Measurements from ENCODE around the gene CGB7.

The CGB7 gene

GRCh38 chr19:49085868-49086232 lies 28.3 kb upstream of the CGB7 start:
- peaks cover 47% of the 10 kb centered on the region for H4K20me1 ChIP-seq (ENCODE audit: insufficient read depth, low read length)
- H3K27ac ChIP-seq (ENCODE audit: low read length): peak overlapping the region; percentile 78
- peaks cover 36% of the 10 kb centered on the region for H3K4me1 ChIP-seq (ENCODE audit: insufficient read depth, low read length)
- peak overlapping the region; percentile 82 for H3K9ac ChIP-seq (ENCODE audit: low read depth, low read length)
- H3K4me3 ChIP-seq (ENCODE audit: low read depth in 1 of 2, low read length in 2 of 2): peak overlapping the region; percentile 53 to 76
- peaks cover 46% of the 10 kb centered on the region for H3K36me3 ChIP-seq (ENCODE audit: insufficient read depth, low read length)
- ATAC-seq (ENCODE audit: insufficient read depth, low read depth): no peak
- H2AFZ ChIP-seq (ENCODE audit: low read depth, low read length): peak overlapping the region; percentile 73
- no peaks in the 10 kb centered on the region for H3K9me3 ChIP-seq (ENCODE audit: insufficient read depth, low read length, severe bottlenecking)
- H3K4me2 ChIP-seq (ENCODE audit: insufficient read depth, low read length): peak overlapping the region; percentile 96
- DNase-seq: no peak
- TF ChIP-seq EZH2 (IDR thresholded peaks at IDR 0.05; ENCODE audit: borderline replicate concordance, low read depth, low read length, severe bottlenecking) (no peak), CTCF (IDR thresholded peaks at IDR 0.05; ENCODE audit: borderline replicate concordance, extremely low read depth, low read length, poor library complexity, severe bottlenecking) (no peak)
- no peaks in the 10 kb centered on the region for H3K27me3 ChIP-seq (ENCODE audit: insufficient read depth, low read length, poor library complexity)
- peaks cover 57% of the 10 kb centered on the region for H3K79me2 ChIP-seq (ENCODE audit: insufficient read depth, low read length)

GRCh38 chr19:49085020-49085867 lies 27.7 kb upstream of the CGB7 start, which contains the start of gene SNRNP70:
SNRNP70 (plus strand) TSS chr19:49085451; CDS start chr19:49086415, 964 bp downstream.
- peaks cover 36% of the 10 kb centered on the region for H3K4me1 ChIP-seq (ENCODE audit: insufficient read depth, low read length)
- peak within 1 kb of the TSS; percentile 53 to 76 for H3K4me3 ChIP-seq (ENCODE audit: low read depth in 1 of 2, low read length in 2 of 2)
- H3K9ac ChIP-seq (ENCODE audit: low read depth, low read length): peak within 1 kb of the TSS; percentile 82
- H2AFZ ChIP-seq (ENCODE audit: low read depth, low read length): peak within 1 kb of the TSS; percentile 73
- peak; percentile 100 for DNase-seq
- H3K27me3 ChIP-seq (ENCODE audit: insufficient read depth, low read length, poor library complexity): no peaks in the 10 kb centered on the region
- peaks cover 51% of the 10 kb centered on the region for H3K79me2 ChIP-seq (ENCODE audit: insufficient read depth, low read length)
- H3K27ac ChIP-seq (ENCODE audit: low read length): peak within 1 kb of the TSS; percentile 78
- H3K4me2 ChIP-seq (ENCODE audit: insufficient read depth, low read length): peak within 1 kb of the TSS; percentile 96
- peaks cover 40% of the 10 kb centered on the region for H3K36me3 ChIP-seq (ENCODE audit: insufficient read depth, low read length)
- no peaks in the 10 kb centered on the region for H3K9me3 ChIP-seq (ENCODE audit: insufficient read depth, low read length, severe bottlenecking)
- peak; percentile 91 for ATAC-seq (ENCODE audit: insufficient read depth, low read depth)
- peaks cover 41% of the 10 kb centered on the region for H4K20me1 ChIP-seq (ENCODE audit: insufficient read depth, low read length)
- no peak for TF ChIP-seq CTCF (IDR thresholded peaks at IDR 0.05; ENCODE audit: borderline replicate concordance, extremely low read depth, low read length, poor library complexity, severe bottlenecking)
- TF ChIP-seq EZH2 (IDR thresholded peaks at IDR 0.05; ENCODE audit: borderline replicate concordance, low read depth, low read length, severe bottlenecking): no peak

- Histone ChIP-seq H3K9me3 (ENCODE audit: insufficient read depth, low read length, severe bottlenecking) (no peaks in the 10 kb centered on the region), H3K9ac (ENCODE audit: low read depth, low read length) (peak overlapping the region; percentile 82), H3K4me2 (ENCODE audit: insufficient read depth, low read length) (peak overlapping the region; percentile 66), H3K36me3 (ENCODE audit: insufficient read depth, low read length) (peaks cover 32% of the 10 kb centered on the region), H3K27ac (ENCODE audit: low read length) (peak overlapping the region; percentile 78), H2AFZ (ENCODE audit: low read depth, low read length) (peak overlapping the region; percentile 71), H3K79me2 (ENCODE audit: insufficient read depth, low read length) (peaks cover 44% of the 10 kb centered on the region), H4K20me1 (ENCODE audit: insufficient read depth, low read length) (peaks cover 35% of the 10 kb centered on the region), H3K27me3 (ENCODE audit: insufficient read depth, low read length, poor library complexity) (no peaks in the 10 kb centered on the region), H3K4me3 (ENCODE audit: low read depth in 1 of 2, low read length in 2 of 2) (peak overlapping the region; percentile 1 to 76; a peak in 3 of 4 replicates), H3K4me1 (ENCODE audit: insufficient read depth, low read length) (peaks cover 36% of the 10 kb centered on the region)
- ATAC-seq (ENCODE audit: insufficient read depth, low read depth) (no peak), DNase-seq (no peak)
- no peak for TF ChIP-seq EZH2 (IDR thresholded peaks at IDR 0.05; ENCODE audit: borderline replicate concordance, low read depth, low read length, severe bottlenecking)
- no peak for TF ChIP-seq CTCF (IDR thresholded peaks at IDR 0.05; ENCODE audit: borderline replicate concordance, extremely low read depth, low read length, poor library complexity, severe bottlenecking)
These were observed 26.9 kb upstream of the CGB7 start for GRCh38 chr19:49084206-49085019.
